OCI-LY7 (cell line): ENCODE measurements around the gene NES.

ENCODE experiments used
- EZH2phosphoT487 ChIP-seq: fragments of 200-600 bp; sonication (generic); IDR thresholded peaks from 2 replicates; pipeline ENCODE4 v1.6.1; 2018; ENCODE audit warnings: low read depth, borderline replicate concordance, mild to moderate bottlenecking, mixed run types, antibody characterized with exemption, low read length, moderate library complexity, mixed read lengths
- TF ChIP-seq, protein P1 (sequence below): fragments of 200-600 bp; sonication (generic); conservative IDR thresholded peaks from 2 replicates; pipeline ENCODE4 v1.5.1; 2014; ENCODE audit warnings: mild to moderate bottlenecking, antibody characterized with exemption, low read length, moderate library complexity, mixed read lengths

DNA sequence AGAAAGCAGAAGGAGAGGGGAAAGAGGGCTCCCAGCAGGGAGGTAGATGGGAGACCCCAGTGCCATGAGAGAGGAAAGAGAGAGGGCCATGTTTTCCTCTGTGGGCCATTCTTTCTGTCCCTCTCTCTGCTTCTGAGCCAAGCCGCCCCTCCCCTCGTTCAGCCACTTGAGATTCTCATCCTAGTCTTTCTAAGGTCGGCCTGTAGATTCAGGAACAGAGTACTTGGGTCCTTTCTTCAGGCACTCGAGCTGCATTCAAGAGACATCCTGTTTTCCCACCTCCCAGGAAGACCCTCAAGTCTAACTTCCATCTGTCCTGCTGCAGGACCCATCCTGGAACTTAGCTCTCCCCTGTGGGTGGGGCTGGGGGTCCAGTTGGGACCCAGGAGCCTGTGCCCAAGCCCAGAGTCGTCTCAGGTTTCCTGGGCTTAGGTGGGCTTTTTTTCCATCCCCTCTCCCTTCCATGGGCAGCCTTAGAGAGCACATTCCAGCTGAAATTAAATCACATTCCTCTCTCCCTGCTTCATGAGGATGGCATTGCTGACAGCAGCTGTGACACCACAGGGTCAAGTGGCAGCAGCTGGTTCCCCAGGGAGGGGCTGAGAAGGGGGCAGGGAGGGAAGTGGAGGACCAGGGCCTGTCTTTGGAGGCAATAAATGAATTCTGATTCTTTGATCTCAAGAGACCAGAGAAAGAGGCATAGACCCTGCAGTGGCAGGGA lies 13.0 kb downstream of the NES start:
- TF ChIP-seq, protein P1, sequence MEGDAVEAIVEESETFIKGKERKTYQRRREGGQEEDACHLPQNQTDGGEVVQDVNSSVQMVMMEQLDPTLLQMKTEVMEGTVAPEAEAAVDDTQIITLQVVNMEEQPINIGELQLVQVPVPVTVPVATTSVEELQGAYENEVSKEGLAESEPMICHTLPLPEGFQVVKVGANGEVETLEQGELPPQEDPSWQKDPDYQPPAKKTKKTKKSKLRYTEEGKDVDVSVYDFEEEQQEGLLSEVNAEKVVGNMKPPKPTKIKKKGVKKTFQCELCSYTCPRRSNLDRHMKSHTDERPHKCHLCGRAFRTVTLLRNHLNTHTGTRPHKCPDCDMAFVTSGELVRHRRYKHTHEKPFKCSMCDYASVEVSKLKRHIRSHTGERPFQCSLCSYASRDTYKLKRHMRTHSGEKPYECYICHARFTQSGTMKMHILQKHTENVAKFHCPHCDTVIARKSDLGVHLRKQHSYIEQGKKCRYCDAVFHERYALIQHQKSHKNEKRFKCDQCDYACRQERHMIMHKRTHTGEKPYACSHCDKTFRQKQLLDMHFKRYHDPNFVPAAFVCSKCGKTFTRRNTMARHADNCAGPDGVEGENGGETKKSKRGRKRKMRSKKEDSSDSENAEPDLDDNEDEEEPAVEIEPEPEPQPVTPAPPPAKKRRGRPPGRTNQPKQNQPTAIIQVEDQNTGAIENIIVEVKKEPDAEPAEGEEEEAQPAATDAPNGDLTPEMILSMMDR = no peak
- no peak for TF ChIP-seq EZH2phosphoT487
